HL-60 (cell line): ENCODE results near the gene ITGB2.

Source experiments
- DNase-seq, 2 experiments: peaks; one replicate each; pipeline ENCODE4 v3.0.0-alpha.2; 2010 to 2020; ENCODE audit warnings: low read depth in 1 of 2, low spot score in 1 of 2
- H3K27ac ChIP-seq: fragments of 250-450 bp; sonication (Bioruptor Pico); replicated peaks from 2 replicates; pipeline ENCODE4 v1.5.1; 2020; ENCODE audit warnings: mild to moderate bottlenecking, moderate library complexity
- H3K27me3 ChIP-seq: fragments of 250-450 bp; sonication (Bioruptor Pico); 2 replicates; pipeline ENCODE4 v1.5.1; 2021; ENCODE audit warnings: mild to moderate bottlenecking, moderate library complexity; ENCODE audit not compliant: insufficient read depth, poor library complexity, severe bottlenecking
- H3K4me3 ChIP-seq: replicated peaks from 2 replicates; pipeline ENCODE4 v1.5.1; 2011; ENCODE audit warnings: mild to moderate bottlenecking, control low read depth, low read length; ENCODE audit not compliant: insufficient read depth
- CTCF ChIP-seq: IDR thresholded peaks from one replicate; pipeline ENCODE4 v1.5.1; 2011; ENCODE audit warnings: low read length, control low read depth, inconsistent platforms; ENCODE audit not compliant: insufficient read depth
- GABPA ChIP-seq: IDR thresholded peaks from 2 replicates; pipeline ENCODE4 v1.6.1; 2012; ENCODE audit warnings: low read depth
- POLR2AphosphoS5 ChIP-seq: IDR thresholded peaks from 2 replicates; pipeline ENCODE4 v1.6.1; 2012; ENCODE audit warnings: low read depth
- REST ChIP-seq: IDR thresholded peaks from 2 replicates; pipeline ENCODE4 v1.6.1; 2012; ENCODE audit warnings: low read depth; ENCODE audit not compliant: insufficient replicate concordance
- SPI1 ChIP-seq: IDR thresholded peaks from 2 replicates; pipeline ENCODE4 v1.6.1; 2012; ENCODE audit warnings: low read depth, mild to moderate bottlenecking, borderline replicate concordance

ITGB2 gene

GRCh38 chr21:44840771-44841170 is 79.9 kb downstream of the ITGB2 start:
- TF ChIP-seq GABPA (no peak), REST (no peak), CTCF (no peak), SPI1 (no peak), POLR2AphosphoS5 (no peak)
- Histone ChIP-seq H3K4me3 (no peak overlapping the region), H3K27me3 (no peaks in the 10 kb centered on the region), H3K27ac (no peak overlapping the region)
- no peak for DNase-seq

GRCh38 chr21:44838951-44839350 is 81.7 kb downstream of the ITGB2 start:
- Histone ChIP-seq H3K27me3 (no peaks in the 10 kb centered on the region), H3K4me3 (no peak overlapping the region), H3K27ac (no peak overlapping the region)
- no peak for DNase-seq
- TF ChIP-seq CTCF (no peak), SPI1 (no peak), GABPA (no peak), REST (no peak), POLR2AphosphoS5 (no peak)

- Histone ChIP-seq H3K4me3 (no peak overlapping the region), H3K27ac (no peak overlapping the region), H3K27me3 (no peaks in the 10 kb centered on the region)
- TF ChIP-seq REST, result no peak
- no peak for TF ChIP-seq GABPA
- no peak for TF ChIP-seq SPI1
- no peak for TF ChIP-seq CTCF
- TF ChIP-seq POLR2AphosphoS5, result no peak
- DNase-seq, result no peak
Observed at GRCh38 chr21:44838039-44838895, 82.4 kb downstream of the ITGB2 start.
